Glomerular visceral epithelial cell (primary cell): ENCODE results near the gene TASP1.
"Not testable (repeated sequence)": the region's sequence is repeated elsewhere in the genome, so short reads cannot be mapped to it uniquely, and the experiment has no call there.

Experiments
- DNase-seq: peaks from one replicate; pipeline ENCODE4 v3.0.0-alpha.2; 2016; ENCODE audit errors: extremely low spot score

The TASP1 gene

DNA sequence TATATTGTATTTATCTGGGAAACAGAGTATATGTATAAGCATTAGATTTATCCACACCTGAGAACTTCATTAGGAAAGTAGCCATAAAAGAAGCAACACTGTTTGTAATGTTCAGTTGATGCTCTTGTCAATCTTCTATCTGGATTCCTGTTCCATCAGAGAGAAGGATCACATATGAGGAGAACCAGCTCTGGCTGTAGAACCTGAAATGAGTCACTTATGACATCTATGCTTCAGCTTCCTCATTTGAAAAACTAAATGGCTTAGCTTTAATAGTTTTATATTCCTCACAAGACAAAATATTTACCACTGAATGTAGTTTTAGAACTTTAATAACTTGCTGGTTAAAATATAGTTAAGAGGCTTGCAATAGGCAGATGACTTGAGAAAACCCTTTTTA, 144.7 kb downstream of the TASP1 start:
- DNase-seq: no peak

DNA sequence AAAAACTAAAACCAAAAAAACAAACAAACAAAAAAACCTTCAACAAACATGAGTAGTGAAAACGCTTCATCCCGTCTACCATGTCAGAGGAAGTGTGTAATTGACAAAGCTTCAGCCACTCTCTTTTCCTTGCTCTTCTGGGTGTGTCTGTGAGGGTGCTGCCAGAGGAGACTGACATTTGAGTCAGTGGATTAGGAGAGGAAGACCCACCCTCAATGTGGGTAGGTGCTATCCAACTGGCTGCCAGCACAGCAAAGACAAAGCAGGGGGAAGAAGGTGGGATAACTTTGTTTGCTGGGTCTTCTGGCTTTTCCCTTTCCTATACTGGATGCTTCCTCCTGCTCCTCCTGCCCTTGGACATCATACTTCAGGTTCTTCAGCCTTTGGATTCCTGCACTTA, 145.6 kb downstream of the TASP1 start:
- DNase-seq: no peak

DNA sequence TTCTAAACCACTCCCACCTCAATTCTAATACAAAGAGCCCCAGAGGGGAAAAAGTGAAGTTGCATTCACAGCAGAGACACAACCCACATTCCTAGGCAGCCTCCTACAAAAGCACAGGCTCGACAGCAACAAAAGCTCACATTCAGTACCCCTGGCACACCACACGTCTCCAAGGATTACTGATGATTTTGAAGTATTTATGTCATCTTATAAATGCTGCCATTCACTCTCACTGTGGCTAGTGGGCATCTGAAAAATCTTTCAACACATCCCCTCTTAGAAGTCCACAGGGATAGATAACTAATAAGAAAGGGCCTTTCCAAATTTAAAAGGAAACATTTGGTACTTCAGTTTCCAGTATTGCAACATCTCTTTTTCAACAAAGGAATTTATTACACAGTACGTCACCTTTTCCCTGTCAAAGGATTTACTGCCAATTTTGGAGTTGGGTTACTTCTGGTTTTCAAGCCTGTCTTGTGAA, 146.7 kb downstream of the TASP1 start:
- no peak for DNase-seq

DNA sequence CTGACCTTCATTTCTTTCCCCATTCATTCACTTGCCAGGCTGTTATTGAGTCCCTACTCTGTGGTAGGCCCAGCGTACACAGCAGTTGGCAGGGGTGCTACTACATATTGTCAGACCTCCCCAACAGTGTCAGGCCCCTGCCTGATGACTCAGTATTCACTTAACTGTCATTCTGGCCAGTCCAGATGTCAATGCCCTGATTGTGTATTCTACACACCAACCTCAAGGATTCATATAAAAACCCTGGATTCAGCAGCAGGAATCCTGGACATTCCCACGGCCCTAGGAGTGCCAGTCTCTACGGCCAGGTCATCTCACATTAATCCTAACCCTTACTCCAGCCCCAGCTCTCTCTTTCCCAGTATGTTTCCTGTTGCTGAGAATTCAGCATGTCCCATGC, 151.5 kb downstream of the TASP1 start:
- DNase-seq: no peak

DNA sequence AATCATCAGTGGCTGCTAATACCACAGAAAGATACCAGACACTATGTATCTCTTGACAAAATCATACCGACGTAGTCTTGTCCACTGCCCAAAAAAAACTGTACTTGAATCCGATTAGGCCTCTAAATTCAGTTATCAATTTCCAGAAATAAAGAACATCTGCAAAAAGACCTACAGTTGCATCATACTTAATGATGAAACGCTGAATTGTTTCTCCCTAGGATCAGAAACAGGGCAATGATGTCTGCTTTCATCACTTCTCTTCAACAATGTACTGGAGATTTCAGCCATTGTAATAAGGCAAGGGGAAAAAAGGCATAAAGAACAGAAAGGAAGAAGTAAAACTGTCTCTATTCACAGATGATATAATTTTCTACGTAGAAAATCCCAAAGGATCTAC, 152.0 kb downstream of the TASP1 start:
- no peak for DNase-seq

DNA sequence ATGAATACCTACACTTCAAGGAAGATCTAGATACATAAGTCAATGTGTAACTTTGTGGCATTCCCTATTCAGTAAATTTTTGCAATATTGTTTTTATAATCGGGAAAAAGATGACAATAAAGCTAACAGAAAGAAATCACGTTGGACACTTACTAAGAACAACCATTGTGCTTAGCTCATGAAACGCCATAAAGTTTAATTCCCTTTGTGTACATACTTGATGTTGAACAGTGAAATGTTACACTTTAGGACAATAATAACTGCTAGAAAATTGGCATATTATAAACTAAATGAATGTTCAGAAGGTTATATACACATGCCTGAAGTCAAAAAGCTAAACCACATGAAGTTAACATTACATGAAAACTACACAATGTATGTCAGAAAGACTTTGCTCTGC, 153.2 kb downstream of the TASP1 start:
- DNase-seq: no peak

DNA sequence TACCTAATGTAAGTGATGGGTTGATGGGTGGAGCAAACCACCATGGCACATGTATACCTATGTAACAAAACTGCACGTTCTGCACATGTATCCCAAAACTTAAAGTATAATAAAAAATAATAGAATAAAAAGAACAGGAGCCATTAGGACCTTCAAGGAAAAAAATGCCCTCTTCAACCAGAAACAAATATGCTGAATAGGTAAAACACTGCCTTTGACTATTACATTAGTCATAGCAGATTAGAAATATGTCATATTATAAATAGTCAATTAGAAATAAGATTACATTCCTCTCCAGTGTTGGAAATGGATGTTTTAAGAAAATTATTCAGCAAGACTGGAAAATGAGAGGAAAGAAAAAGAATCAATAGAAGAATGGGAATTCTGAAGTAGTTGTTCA, 153.7 kb downstream of the TASP1 start:
- not testable (repeated sequence) for DNase-seq

DNA sequence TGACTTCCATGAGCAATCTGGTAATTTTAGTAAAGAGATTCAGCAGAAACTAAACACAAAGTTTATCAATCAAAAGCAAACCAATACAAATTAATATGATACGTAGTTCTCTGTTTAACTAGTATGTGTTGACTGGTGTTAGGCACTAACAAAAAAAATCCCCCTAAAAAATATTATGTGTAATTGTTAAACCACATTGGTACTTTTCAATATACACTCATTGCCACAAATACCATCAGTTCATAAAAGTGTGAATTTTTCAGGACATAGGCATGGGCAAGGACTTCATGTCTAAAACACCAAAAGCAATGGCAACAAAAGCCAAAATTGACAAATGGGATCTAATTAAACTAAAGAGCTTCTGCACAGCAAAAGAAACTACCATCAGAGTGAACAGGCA, 155.3 kb downstream of the TASP1 start:
- DNase-seq: not testable (repeated sequence)

DNA sequence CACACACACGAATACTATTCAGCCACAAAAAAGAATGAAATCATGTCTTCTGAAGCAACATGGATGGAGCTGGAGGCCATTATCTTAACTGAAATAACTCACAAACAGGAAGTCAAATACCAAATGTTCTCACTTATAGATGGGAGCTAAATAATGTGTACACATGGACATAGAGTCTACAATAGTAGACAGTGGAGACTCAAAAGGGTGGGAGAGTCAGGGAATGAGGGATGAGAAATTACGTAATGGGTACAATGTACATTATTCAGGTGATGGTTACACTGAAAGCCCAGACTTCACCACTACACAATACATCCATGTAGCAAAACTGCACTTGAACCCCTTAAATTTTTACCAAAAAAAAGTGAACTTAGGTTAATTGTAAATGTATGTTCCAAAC, 160.4 kb downstream of the TASP1 start:
- no peak for DNase-seq

DNA sequence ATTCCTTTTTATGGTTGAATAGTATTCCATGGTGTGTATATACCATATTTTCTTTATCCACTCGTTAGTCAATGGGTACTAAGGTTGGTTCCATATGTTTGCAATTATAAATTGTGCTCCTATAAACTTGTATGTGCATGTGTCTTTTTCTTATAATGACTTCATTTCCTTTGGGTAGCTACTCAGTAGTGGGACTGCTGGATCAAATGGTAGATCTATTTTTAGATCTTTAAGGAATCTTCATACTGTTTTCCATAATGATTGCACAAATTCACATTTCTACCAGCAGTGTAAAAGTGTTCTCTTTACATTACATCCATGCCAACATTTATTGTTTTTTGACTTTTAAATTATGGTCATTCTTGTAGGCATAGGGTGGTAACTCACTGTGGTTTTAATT, 164.3 kb downstream of the TASP1 start:
- no peak for DNase-seq

DNA sequence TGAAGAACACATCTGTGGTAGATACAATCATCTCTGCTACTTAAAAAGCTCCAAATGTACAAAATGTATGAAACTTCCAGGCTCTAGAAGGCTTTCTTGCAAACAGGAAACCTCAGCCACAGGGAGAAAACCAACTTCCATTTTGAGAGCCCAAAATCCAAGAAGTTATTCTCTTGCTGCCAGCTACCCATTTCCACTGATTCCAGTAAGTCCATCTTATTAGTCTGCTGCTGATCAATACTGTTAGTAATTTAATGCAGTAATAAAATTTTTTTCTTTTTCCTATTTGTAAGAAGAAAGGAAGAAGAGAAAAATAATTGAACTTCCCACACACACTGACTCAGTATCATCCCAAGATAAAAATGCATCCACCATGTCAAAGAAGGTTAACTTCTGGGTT, 169.5 kb downstream of the TASP1 start:
- no peak for DNase-seq

DNA sequence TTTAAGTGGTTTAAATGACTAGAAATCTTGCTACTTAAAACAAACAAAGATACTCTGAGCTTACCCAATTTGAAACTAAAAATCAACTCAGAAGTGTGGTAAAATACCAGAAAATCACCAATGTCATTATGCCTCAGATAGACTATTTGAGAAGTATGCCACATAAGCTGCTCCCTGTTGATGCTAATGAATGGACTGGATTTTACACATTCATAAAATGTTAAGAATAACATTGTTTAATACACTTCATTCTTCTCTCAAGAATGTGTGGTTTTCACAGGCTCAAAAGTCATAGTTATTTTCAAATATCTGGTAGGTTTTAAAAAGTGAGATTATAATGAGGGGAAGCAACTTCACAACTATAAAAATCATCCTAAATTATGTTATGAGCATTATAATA, 170.6 kb downstream of the TASP1 start:
- no peak for DNase-seq

DNA sequence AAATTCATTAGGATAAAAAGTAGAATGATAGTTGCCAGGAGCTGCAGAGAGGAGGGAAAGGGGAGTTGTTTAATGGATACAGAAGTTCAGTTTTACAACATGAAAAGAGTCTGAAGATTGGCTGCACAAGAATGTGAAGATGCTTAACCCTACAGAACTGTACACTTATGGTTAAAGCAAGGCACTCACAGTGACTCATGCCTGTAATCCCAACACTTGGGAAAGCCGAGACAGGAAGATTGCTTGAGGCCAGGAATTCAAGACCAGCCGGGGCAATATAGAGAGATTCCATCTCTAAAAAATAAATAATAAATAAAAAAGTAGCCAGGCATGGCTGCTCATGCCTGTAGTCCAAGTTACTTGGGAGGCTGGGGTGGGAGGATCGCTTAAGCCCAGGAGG, 174.0 kb downstream of the TASP1 start:
- DNase-seq: no peak

DNA sequence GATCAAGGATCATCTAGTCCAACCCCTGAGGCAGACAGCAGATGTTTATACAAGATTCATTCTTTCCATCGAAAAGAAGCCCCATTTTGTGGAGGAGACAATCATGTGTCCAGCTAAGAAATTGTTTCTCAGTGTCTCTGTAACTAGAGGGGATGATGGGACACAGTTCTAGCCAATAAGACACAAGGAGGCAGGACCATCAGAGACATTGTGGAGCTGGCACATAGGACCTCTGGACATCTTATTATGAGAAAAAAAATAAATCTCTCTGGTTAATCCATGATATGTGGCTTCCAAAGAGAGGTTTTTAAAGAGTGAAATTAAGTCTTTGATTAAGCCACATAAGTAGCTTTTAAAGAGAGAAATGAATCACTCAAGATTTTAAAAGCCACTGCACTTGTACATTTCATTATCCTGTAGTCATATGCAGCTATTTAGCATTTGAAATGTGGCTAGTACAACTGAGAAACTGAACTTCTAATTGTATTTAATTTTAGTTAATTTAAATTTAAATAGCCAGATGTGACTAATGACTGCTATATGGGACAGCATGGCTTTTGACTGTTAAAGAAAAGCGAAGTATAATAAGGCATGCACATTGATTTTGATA, 176.8 kb downstream of the TASP1 start:
- DNase-seq: no peak

DNA sequence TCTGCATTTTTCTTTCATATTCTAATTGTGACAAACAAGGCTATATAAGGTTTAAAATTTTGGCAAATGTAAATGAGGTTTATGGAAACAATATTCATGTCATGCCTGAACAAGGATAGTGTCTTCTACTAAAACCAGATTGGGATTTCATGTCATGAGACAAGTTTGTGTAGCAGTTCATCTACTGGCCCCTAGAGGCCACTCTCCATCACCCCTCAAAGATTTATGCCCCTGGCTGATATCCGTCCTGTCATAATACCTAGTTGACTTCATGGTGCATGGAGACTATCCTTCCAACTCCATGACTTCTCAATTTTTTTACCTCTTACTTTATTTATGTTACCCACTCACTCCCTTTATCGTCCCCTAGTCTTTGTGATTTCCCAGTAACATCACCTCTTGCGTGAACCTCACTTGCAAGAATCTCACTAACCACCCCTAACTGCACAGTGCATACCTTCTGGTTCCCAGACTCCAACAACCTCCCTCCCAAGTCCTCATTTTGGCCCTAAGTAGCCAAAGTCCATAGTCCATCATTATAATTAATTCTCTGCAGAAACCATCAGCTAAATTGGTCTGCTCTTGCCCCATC, 179.8 kb downstream of the TASP1 start:
- DNase-seq: peak; percentile 25

DNA sequence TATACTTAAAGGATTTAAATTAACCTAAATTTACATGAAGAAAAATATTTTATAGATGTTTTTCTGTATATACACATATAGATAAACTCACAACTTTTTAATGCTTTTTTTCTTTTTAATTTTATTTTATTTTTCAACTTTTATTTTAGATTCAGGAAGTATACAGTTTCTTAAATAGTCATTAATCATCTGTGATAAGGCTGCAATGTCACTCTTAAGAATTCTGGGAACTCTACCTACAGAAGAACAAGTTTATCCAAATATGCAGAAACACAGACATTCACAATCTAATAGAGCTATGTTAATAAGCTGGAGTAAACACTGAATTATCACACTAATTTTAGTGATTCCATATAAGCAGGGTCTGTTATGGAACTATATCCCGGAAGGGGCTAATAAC, 181.2 kb downstream of the TASP1 start:
- no peak for DNase-seq

DNA sequence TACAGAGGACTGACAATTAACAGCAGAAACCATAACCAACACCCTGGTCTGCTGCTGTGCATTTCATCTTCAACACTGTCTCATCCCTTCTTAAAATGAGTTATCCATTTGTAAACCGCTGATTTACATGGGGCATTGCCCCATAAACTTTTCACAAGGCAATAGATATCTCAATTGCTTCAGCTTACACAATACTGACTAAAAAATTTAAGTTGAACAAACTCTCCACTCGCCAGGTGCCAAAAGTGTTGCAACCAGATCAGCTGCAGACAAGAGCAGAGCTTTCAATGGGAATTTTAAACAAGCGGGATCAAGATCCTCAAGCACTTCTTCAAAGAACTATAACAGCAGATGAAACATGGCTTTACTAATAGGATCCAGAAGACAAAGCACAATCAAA, 183.0 kb downstream of the TASP1 start:
- no peak for DNase-seq

DNA sequence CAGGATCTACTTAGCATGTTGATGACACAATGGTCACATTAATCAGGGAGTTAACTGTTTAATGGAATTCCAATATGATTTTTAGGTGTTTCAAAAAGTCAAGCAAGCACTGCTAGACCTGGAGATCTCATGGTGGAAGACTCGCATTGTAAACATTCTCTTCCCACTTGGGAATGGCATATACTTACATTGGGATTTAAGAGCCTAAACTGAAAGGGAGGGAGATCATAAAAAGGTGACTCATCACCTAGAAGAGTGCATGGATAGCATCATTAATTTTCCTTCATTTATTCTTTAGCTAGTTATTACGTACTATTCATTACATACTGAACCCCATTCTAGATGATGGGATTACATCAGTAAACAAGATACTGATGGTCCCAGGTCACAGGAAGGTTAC, 185.4 kb downstream of the TASP1 start:
- DNase-seq: no peak

DNA sequence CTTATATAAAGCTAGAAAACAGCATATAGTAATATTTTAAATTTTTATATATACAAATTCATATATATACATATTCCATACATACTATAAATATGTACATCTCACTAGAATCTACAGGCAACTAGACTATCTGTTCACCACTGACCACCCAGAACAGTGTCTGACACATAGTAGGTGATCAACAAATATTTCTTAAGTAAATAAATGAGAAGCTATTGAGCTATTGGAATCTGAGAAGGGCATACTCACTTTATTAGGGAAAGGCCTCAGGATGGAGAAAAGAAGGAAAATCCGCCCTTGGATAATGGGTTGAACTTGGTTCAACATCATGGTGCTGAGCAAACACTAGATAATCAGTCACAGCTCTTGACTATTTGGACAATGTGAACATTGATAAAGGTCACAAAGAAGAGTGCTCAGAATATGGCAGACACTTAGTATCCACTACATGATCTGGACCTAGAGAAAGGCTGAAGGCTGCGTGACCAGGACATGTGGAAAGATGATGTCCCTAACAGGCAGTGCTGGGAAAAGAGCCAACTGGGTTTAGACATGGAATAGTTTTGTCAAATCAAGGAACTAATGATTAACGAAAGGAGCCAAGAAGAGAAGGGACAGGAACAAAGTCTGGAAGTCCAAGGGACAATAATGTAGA, 186.1 kb downstream of the TASP1 start:
- DNase-seq: no peak

DNA sequence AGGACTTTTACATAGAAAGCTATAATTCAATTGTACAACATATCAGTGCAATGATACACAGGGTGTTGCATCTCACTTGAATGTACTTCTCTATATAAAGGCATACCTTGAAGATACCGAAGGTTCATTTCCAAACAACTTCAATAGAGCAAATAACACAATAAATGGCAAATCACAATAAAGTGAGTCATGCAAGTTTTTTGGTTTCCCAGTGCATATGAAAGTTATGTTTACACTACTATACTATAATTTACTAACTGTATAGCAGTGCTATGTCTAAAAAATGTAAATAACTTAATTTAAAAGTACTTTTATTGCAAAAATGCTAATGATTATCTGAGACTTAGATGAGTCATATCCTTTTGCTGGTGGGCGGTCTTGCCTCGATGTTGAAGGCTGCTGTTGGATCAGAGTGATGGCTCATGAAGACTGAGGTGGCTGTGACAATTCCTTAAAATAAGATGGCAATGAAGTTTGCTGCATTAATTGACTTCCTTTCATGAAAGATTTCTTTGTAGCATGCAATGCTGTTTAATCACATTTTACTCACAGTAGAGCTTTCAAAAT, 188.8 kb downstream of the TASP1 start:
- no peak for DNase-seq

DNA sequence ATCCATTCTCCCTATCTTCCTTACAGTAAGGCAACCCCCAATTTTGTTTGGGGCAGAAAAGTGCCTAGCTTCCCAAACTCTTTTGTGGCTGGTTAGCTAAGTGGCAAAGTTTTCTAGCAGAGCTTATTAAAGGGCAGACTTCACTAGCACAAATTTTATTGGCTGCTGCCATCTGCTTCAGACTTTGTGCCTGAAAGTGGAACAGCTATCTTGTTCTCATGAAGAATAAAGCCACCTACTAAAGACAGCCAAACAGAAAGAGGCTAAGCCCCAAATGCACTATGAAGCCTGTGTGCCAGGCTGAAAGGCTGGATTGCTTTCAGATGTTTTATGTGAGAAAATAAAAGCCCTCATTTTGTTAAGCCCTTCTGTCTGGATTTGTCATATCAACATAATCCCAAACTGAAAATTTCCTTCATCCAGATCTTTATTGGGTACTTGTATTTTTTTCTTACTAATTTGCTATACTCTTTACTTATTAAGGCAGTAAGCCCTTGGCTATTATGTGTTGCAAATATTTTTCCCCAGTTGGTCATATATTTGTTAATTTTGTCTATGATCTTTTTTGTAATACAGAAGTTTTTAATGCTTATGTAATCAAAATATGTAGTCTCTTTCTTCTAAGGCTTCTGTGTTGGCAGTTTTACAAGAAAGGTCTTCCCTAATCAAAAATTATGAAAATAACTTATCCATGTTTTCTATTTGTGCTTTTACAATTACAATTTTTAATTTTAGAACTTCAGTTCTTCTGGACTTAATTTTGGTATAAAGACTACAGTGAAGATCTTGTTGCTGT, 191.1 kb downstream of the TASP1 start:
- DNase-seq: no peak

DNA sequence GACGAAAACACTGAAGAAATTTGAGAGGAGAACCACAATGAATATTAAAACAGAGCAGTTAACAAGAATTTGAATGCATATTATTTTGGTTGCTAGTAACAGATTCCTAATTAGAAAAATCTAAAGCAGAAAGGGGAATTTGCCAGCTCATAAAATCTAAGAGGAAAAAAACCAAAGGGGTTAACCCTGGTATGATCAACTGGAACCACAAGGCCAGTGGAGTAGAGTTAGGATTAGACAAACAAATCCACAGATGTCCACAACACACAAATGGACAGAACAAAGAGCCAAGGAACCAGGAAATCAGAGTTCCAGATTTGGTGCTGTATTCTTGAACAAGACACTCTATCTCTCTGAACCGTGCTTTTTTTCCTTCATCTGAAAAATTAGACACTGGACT, 195.0 kb downstream of the TASP1 start:
- no peak for DNase-seq
